G401.6 (cell line): ENCODE results near the gene DHX9.

Experiments
- FAIRE-seq: peaks from 2 replicates; lab custom pipeline; 2012; peaks lifted over from hg19 to GRCh38; lab: Jason Lieb, UNC

DHX9 gene

GRCh38 chr1:182841368-182841988 lies 2.3 kb downstream of the DHX9 start:
- FAIRE-seq, result no peak

- FAIRE-seq, result no peak
Observed at GRCh38 chr1:182842265-182842664, 3.1 kb downstream of the DHX9 start.

- no peak for FAIRE-seq
Observed at GRCh38 chr1:182845379-182845778, 6.2 kb downstream of the DHX9 start.

- no peak for FAIRE-seq
Observed at GRCh38 chr1:182845894-182846293, 6.7 kb downstream of the DHX9 start.

- no peak for FAIRE-seq
Observed at GRCh38 chr1:182847105-182847504, 8.0 kb downstream of the DHX9 start.

- FAIRE-seq, result no peak
Observed at GRCh38 chr1:182848736-182849135, 9.6 kb downstream of the DHX9 start.

GRCh38 chr1:182850319-182850718 lies 11.2 kb downstream of the DHX9 start:
- no peak for FAIRE-seq

- no peak for FAIRE-seq
Observed at GRCh38 chr1:182851825-182852224, 12.7 kb downstream of the DHX9 start.

- FAIRE-seq, result no peak
Observed at GRCh38 chr1:182855911-182856310, 16.8 kb downstream of the DHX9 start.

- FAIRE-seq, result no peak
Observed at GRCh38 chr1:182857212-182857611, 18.1 kb downstream of the DHX9 start.

GRCh38 chr1:182860658-182861057 lies 21.5 kb downstream of the DHX9 start:
- FAIRE-seq, result no peak

GRCh38 chr1:182861994-182862393 lies 22.8 kb downstream of the DHX9 start:
- no peak for FAIRE-seq

- peak; percentile 53 for FAIRE-seq
Observed at GRCh38 chr1:182862827-182863226, 23.7 kb downstream of the DHX9 start.

GRCh38 chr1:182863940-182864339 lies 24.8 kb downstream of the DHX9 start:
- FAIRE-seq, result no peak

GRCh38 chr1:182867861-182868260 lies 28.7 kb downstream of the DHX9 start:
- no peak for FAIRE-seq

- FAIRE-seq, result no peak
Observed at GRCh38 chr1:182869241-182869666, 30.1 kb downstream of the DHX9 start.

GRCh38 chr1:182872881-182873280 lies 33.7 kb downstream of the DHX9 start:
- no peak for FAIRE-seq

- FAIRE-seq, result no peak
Observed at GRCh38 chr1:182875889-182876288, 36.7 kb downstream of the DHX9 start.

- FAIRE-seq, result no peak
Observed at GRCh38 chr1:182877331-182877730, 38.2 kb downstream of the DHX9 start.

- no peak for FAIRE-seq
Observed at GRCh38 chr1:182877842-182878241, 38.7 kb downstream of the DHX9 start.

- no peak for FAIRE-seq
Observed at GRCh38 chr1:182884872-182885271, 45.7 kb downstream of the DHX9 start.

GRCh38 chr1:182885591-182885990 lies 46.4 kb downstream of the DHX9 start:
- FAIRE-seq, result no peak

GRCh38 chr1:182886985-182887384 lies 47.8 kb downstream of the DHX9 start:
- FAIRE-seq, result no peak

- FAIRE-seq, result no peak
Observed at GRCh38 chr1:182888736-182889531, 49.8 kb downstream of the DHX9 start.
